GM21515 (cell line): ENCODE data around the gene LAMA3.

Source experiments
- ATAC-seq: cut with Tn5 transposase; IDR thresholded peaks from one replicate; pipeline ENCODE4 v1.9.1; 2021; ENCODE audit not compliant: unreplicated experiment

LAMA3 gene

GRCh38 chr18:23689031-23689615, at the start of gene LAMA3:
Gene LAMA3 (plus strand): TSS chr18:23689453. CDS start chr18:23689684, 231 bp downstream.
- no peak for ATAC-seq

GRCh38 chr18:23640052-23640451, 49.2 kb upstream of the LAMA3 start:
- no peak for ATAC-seq

GRCh38 chr18:23641143-23641720, 48.0 kb upstream of the LAMA3 start:
- no peak for ATAC-seq

- no peak for ATAC-seq
These were observed 47.2 kb upstream of the LAMA3 start for GRCh38 chr18:23641937-23642666.

GRCh38 chr18:23643815-23644490, 45.3 kb upstream of the LAMA3 start:
- no peak for ATAC-seq

GRCh38 chr18:23645568-23646175, 43.6 kb upstream of the LAMA3 start:
- ATAC-seq: no peak

- no peak for ATAC-seq
These were observed 43.0 kb upstream of the LAMA3 start for GRCh38 chr18:23646282-23646681.

GRCh38 chr18:23648456-23648855, 40.8 kb upstream of the LAMA3 start:
- no peak for ATAC-seq

- ATAC-seq: no peak
These were observed 40.2 kb upstream of the LAMA3 start for GRCh38 chr18:23648940-23649607.

GRCh38 chr18:23650968-23651927, 38.0 kb upstream of the LAMA3 start:
- ATAC-seq: no peak

- no peak for ATAC-seq
These were observed 37.0 kb upstream of the LAMA3 start for GRCh38 chr18:23652232-23652631.

GRCh38 chr18:23658285-23658684, 31.0 kb upstream of the LAMA3 start:
- no peak for ATAC-seq

GRCh38 chr18:23661735-23662308, 27.4 kb upstream of the LAMA3 start:
- no peak for ATAC-seq

- no peak for ATAC-seq
These were observed 26.7 kb upstream of the LAMA3 start, which contains the start of gene ANKRD29 for GRCh38 chr18:23662309-23663263. Gene ANKRD29 (minus strand): TSS chr18:23662911. CDS start chr18:23662730, 181 bp downstream.

GRCh38 chr18:23664674-23665073, 24.6 kb upstream of the LAMA3 start:
- no peak for ATAC-seq

- no peak for ATAC-seq
These were observed 22.1 kb upstream of the LAMA3 start for GRCh38 chr18:23667114-23667513.

GRCh38 chr18:23668731-23669130, 20.5 kb upstream of the LAMA3 start:
- ATAC-seq: no peak

- no peak for ATAC-seq
These were observed 20.0 kb upstream of the LAMA3 start for GRCh38 chr18:23669202-23669766.
